Stomach (tissue), 9 donors: Measurements from ENCODE around the gene TNRC6B. TPM values are rescaled to one million over a fixed set of nuclear protein-coding genes. Genes with fewer than 3 reads are reported as not detected.

Experiments used
- DNase-seq, 2 donors: peaks; one replicate each; pipeline versions ENCODE4 v3.0.0 to v3.0.0-alpha.2; 2013 to 2019
- H3K27ac ChIP-seq, 5 donors: fragments of 200-600 bp in 4 of 5; sonication (generic) in 4 of 5; one replicate each; pipeline ENCODE4 v1.5.1; 2013 to 2019; ENCODE audit warnings: mild to moderate bottlenecking in 1 of 5, moderate library complexity in 1 of 5
- H3K27me3 ChIP-seq, 3 donors: fragments of 200-600 bp; sonication (generic); one replicate each; pipeline ENCODE4 v1.5.1; 2017 to 2019; ENCODE audit warnings: mixed run types in 1 of 3
- H3K36me3 ChIP-seq, 4 donors: fragments of 200-600 bp; sonication (generic); 1 replicate in 3 of 4; 2 replicates in 1 of 4; pipeline ENCODE4 v1.5.1; 2016 to 2019
- H3K4me1 ChIP-seq, 4 donors: fragments of 200-600 bp; sonication (generic); one replicate each; pipeline ENCODE4 v1.5.1; 2016 to 2019
- H3K4me3 ChIP-seq, 4 donors: fragments of 200-600 bp; sonication (generic) in 3 of 4; one replicate each; pipeline ENCODE4 v1.5.1; 2016 to 2019; ENCODE audit warnings: mild to moderate bottlenecking in 1 of 4
- H3K9me3 ChIP-seq, 4 donors: fragments of 200-600 bp; sonication (generic); one replicate each; pipeline ENCODE4 v1.5.1; 2016 to 2019
- CTCF ChIP-seq, 7 experiments: fragments of 450-650 bp in 4 of 7; fragments of 200-600 bp in 3 of 7; sonication (generic) in 3 of 7; IDR thresholded peaks; one replicate each; pipeline ENCODE4 v1.5.1; 2016 to 2019; ENCODE audit warnings: antibody characterized with exemption in 7 of 7, control low read depth in 2 of 7, mild to moderate bottlenecking in 1 of 7
- EP300 ChIP-seq: sonication (generic); formaldehyde crosslinking; IDR thresholded peaks from one replicate; pipeline ENCODE4 v1.6.1; 2017; ENCODE audit warnings: antibody characterized with exemption
- POLR2A ChIP-seq, 4 donors: fragments of 450-650 bp; IDR thresholded peaks; one replicate each; pipeline ENCODE4 v1.6.1; 2016; ENCODE audit warnings: antibody characterized with exemption in 4 of 4, control low read depth in 2 of 4, mild to moderate bottlenecking in 1 of 4, moderate library complexity in 1 of 4
- POLR2AphosphoS5 ChIP-seq, 3 donors: sonication (generic); formaldehyde crosslinking; IDR thresholded peaks; one replicate each; pipeline ENCODE4 v1.6.1; 2016; ENCODE audit warnings: antibody characterized with exemption in 3 of 3
- WGBS, 5 donors: extraction: QIAGEN DNeasy Blood & Tissue Kit in 3 of 5; methylation state at CpG; one replicate each; pipeline versions ENCODE4 v1.1.5 to v1.1.7; 2013 to 2018; 5-methylcytosine and 5-hydroxymethylcytosine counted together
- intact Hi-C: fragments of 100-400 bp; cut with DNase I; formaldehyde crosslinking; loops from one replicate; pipeline ENCODE4 v1.15.1; 2023; ENCODE audit warnings: low total_unique reads
- polyA plus RNA-seq, 3 donors: library from polyadenylated mRNA; stranded (reverse); fragments of 200-250 nt; gene quantifications; one replicate each; pipeline ENCODE4 v1.2.3, GENCODE V29; 2013
- total RNA-seq, 5 donors: library from RNA; depleted of rRNA; stranded (reverse); fragments of >200 nt; gene quantifications; one replicate each; pipeline versions ENCODE4 v1.1.0 to v1.2.3, GENCODE V29; 2014 to 2016
- donor health status: healthy with polysubstance abuse.
- donor health status: Bipolar disorder and iron deficiency.
- donor health status: healthy.

The TNRC6B gene
- total and polyA plus RNA-seq, 8 donors, result 0.88 to 316 (median 18.0) TPM

GRCh38 chr22:40300884-40301672, 123.4 kb downstream of the TNRC6B start:
- peaks cover 0 to 10% (median 3%) of the 10 kb centered on the region in 4 donors for H3K4me1 ChIP-seq
- no peak for TF ChIP-seq POLR2AphosphoS5 (IDR thresholded peaks at IDR 0.05)
- TF ChIP-seq EP300, result no peak
- no peak for TF ChIP-seq CTCF (IDR thresholded peaks at IDR 0.05)
- no peak for TF ChIP-seq POLR2A (IDR thresholded peaks at IDR 0.05)
- H3K27me3 ChIP-seq, result no peaks in the 10 kb centered on the region
- no peaks in the 10 kb centered on the region for H3K9me3 ChIP-seq
- DNase-seq, result no peak
- 94 to 98% (median 97%) methylated on average over 9 to 11 of the region's 11 CpGs for WGBS, 5 donors
- H3K27ac ChIP-seq, result no peak overlapping the region
- H3K36me3 ChIP-seq, result peaks cover 24 to 93% (median 79%) of the 10 kb centered on the region in 4 donors
- intact Hi-C loops, result no loop called here
- H3K4me3 ChIP-seq, result no peak overlapping the region

- intact Hi-C loops, result no loop called here
- Histone ChIP-seq H3K36me3 (peaks cover 25 to 94% (median 78%) of the 10 kb centered on the region in 4 donors), H3K27ac (no peak overlapping the region), H3K4me3 (no peak overlapping the region), H3K4me1 (peaks cover 0 to 17% (median 6%) of the 10 kb centered on the region in 4 donors), H3K27me3 (no peaks in the 10 kb centered on the region), H3K9me3 (no peaks in the 10 kb centered on the region)
- DNase-seq, result no peak
- WGBS, 5 donors, result 94 to 97% (median 96%) methylated on average over 11 of the region's 11 CpGs
- TF ChIP-seq POLR2AphosphoS5 (IDR thresholded peaks at IDR 0.05), result no peak
Observed at GRCh38 chr22:40302149-40302548, 124.4 kb downstream of the TNRC6B start.

DNA sequence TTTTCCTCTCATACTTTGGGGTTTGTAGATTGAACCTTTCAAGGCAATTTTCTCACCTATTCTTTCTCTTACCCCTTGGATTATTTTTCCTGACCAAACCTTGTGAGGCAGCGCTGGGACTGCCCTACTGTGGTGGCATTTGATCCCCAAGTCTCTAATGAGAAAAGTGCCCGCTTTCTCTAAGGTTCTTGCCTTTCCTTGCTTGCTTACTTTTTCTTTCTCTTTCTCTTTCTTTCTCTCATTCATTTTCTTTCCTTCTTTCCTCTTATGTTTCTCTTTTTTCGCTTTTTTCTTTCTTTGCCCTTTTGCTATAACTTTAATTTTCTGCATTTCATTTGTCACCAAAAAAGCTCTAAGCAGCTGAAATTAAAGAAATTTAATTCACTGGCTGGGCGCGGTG, 127.9 kb downstream of the TNRC6B start:
- Histone ChIP-seq H3K4me3 (no peak overlapping the region), H3K27ac (no peak overlapping the region), H3K36me3 (peaks cover 48 to 99% (median 88%) of the 10 kb centered on the region in 4 donors), H3K4me1 (peaks cover 0 to 29% (median 9%) of the 10 kb centered on the region in 4 donors), H3K27me3 (no peaks in the 10 kb centered on the region), H3K9me3 (no peaks in the 10 kb centered on the region)
- WGBS, 5 donors, result 95 to 98% (median 98%) methylated on average over 5 of the region's 5 CpGs
- no peak for DNase-seq
- intact Hi-C loops, result no loop called here
- no peak for TF ChIP-seq POLR2AphosphoS5 (IDR thresholded peaks at IDR 0.05)
- TF ChIP-seq CTCF (IDR thresholded peaks at IDR 0.05), result no peak
- no peak for TF ChIP-seq POLR2A (IDR thresholded peaks at IDR 0.05)
- TF ChIP-seq EP300, result no peak

GRCh38 chr22:40308999-40309573, 131.4 kb downstream of the TNRC6B start:
- intact Hi-C loops, result no loop called here
- H3K4me1 ChIP-seq, result peaks cover 0 to 38% (median 16%) of the 10 kb centered on the region in 4 donors
- DNase-seq, result no peak
- H3K4me3 ChIP-seq, result no peak overlapping the region
- no peak for TF ChIP-seq EP300
- no peak for TF ChIP-seq POLR2AphosphoS5 (IDR thresholded peaks at IDR 0.05)
- TF ChIP-seq POLR2A (IDR thresholded peaks at IDR 0.05), result no peak
- TF ChIP-seq CTCF (IDR thresholded peaks at IDR 0.05), result no peak
- no peaks in the 10 kb centered on the region for H3K9me3 ChIP-seq
- WGBS, 5 donors, result 83 to 91% (median 90%) methylated on average over 6 of the region's 6 CpGs
- peaks cover 47 to 100% (median 91%) of the 10 kb centered on the region in 4 donors for H3K36me3 ChIP-seq
- H3K27me3 ChIP-seq, result no peaks in the 10 kb centered on the region
- peak overlapping the region in 4 of 5 donors; percentile 18 to 75 (median 64) for H3K27ac ChIP-seq

- TF ChIP-seq POLR2A (IDR thresholded peaks at IDR 0.05) (no peak), CTCF (IDR thresholded peaks at IDR 0.05) (no peak), POLR2AphosphoS5 (IDR thresholded peaks at IDR 0.05) (no peak), EP300 (no peak)
- peaks cover 0 to 38% (median 16%) of the 10 kb centered on the region in 4 donors for H3K4me1 ChIP-seq
- H3K27me3 ChIP-seq, result no peaks in the 10 kb centered on the region
- intact Hi-C loops, result no loop called here
- H3K9me3 ChIP-seq, result no peaks in the 10 kb centered on the region
- no peak for DNase-seq
- no peak overlapping the region for H3K4me3 ChIP-seq
- peaks cover 52 to 100% (median 97%) of the 10 kb centered on the region in 4 donors for H3K36me3 ChIP-seq
- peak overlapping the region in 4 of 5 donors; percentile 18 to 75 (median 64) for H3K27ac ChIP-seq
Observed at GRCh38 chr22:40309631-40310030, 131.9 kb downstream of the TNRC6B start.
